Smooth muscle cell (in vitro differentiated cells): ENCODE measurements around the gene ZFYVE21. TPM values are rescaled to one million over a fixed set of nuclear protein-coding genes. Genes with fewer than 3 reads are reported as not detected.

Source experiments
- DNase-seq: peaks from one replicate; lab custom pipeline; 2025; ENCODE audit not compliant: unreplicated experiment; lab: John Stamatoyannopoulos, UW
- H2AFZ ChIP-seq: fragments of 200-600 bp; sonication (generic); 2 replicates; pipeline ENCODE4 v1.6.0; 2016; ENCODE audit warnings: antibody characterized with exemption, low read depth, mild to moderate bottlenecking
- H3F3A ChIP-seq: fragments of 200-600 bp; sonication (generic); 2 replicates; pipeline ENCODE4 v1.6.0; 2017; ENCODE audit warnings: antibody characterized with exemption, low read depth
- H3K27ac ChIP-seq: fragments of 200-600 bp; sonication (generic); 2 replicates; pipeline ENCODE4 v1.5.1; 2016; ENCODE audit warnings: low read depth, mild to moderate bottlenecking
- H3K27me3 ChIP-seq: fragments of 200-600 bp; sonication (generic); 2 replicates; pipeline ENCODE4 v1.6.1; 2016; ENCODE audit warnings: low read depth, mild to moderate bottlenecking
- H3K36me3 ChIP-seq: fragments of 200-600 bp; sonication (generic); 2 replicates; pipeline ENCODE4 v1.5.1; 2016; ENCODE audit warnings: low read depth
- H3K4me1 ChIP-seq: fragments of 200-600 bp; sonication (generic); 2 replicates; pipeline ENCODE4 v1.5.1; 2016; ENCODE audit warnings: low read depth
- H3K4me2 ChIP-seq: fragments of 200-600 bp; sonication (generic); 2 replicates; pipeline ENCODE4 v1.6.0; 2016; ENCODE audit warnings: mild to moderate bottlenecking
- H3K4me3 ChIP-seq: fragments of 200-600 bp; sonication (generic); 2 replicates; pipeline ENCODE4 v1.5.1; 2016; ENCODE audit warnings: mild to moderate bottlenecking
- H3K79me2 ChIP-seq: fragments of 200-600 bp; sonication (generic); 2 replicates; pipeline ENCODE4 v1.6.0; 2016; ENCODE audit warnings: low read depth, mild to moderate bottlenecking
- H3K9ac ChIP-seq: fragments of 200-600 bp; sonication (generic); 2 replicates; pipeline ENCODE4 v1.6.0; 2016; ENCODE audit warnings: low read depth
- H3K9me3 ChIP-seq: fragments of 200-600 bp; sonication (generic); replicated peaks from 2 replicates; pipeline ENCODE4 v1.5.1; 2016; ENCODE audit warnings: low read depth
- H4K20me1 ChIP-seq: fragments of 200-600 bp; sonication (generic); 2 replicates; pipeline ENCODE4 v1.6.0; 2016; ENCODE audit warnings: low read depth
- CTCF ChIP-seq: fragments of 200-600 bp; sonication (generic); IDR thresholded peaks from 2 replicates; pipeline ENCODE4 v1.5.1; 2017; ENCODE audit warnings: borderline replicate concordance, mild to moderate bottlenecking, antibody characterized with exemption; ENCODE audit not compliant: insufficient read depth, poor library complexity, severe bottlenecking
- WGBS: methylation state at CpG from one replicate; pipeline ENCODE4 v1.1.7; 2016; ENCODE audit warnings: low lambda C conversion rate; 5-methylcytosine and 5-hydroxymethylcytosine counted together
- polyA plus RNA-seq: library from polyadenylated mRNA; unstranded; fragments of >200 nt; fragmentation: Nextera tagmentation; extraction: Ambion mirVana; gene quantifications from 2 replicates; pipeline ENCODE4 v1.2.1, GENCODE V29; 2016
- total RNA-seq: library from RNA; depleted of rRNA; stranded (reverse); fragments of >200 nt; gene quantifications from 2 replicates; pipeline ENCODE4 v1.2.3, GENCODE V29; 2014

Gene ZFYVE21
- total and polyA plus RNA-seq, 2 experiments from 2014 or later: 33.9 to 41.5 TPM

DNA sequence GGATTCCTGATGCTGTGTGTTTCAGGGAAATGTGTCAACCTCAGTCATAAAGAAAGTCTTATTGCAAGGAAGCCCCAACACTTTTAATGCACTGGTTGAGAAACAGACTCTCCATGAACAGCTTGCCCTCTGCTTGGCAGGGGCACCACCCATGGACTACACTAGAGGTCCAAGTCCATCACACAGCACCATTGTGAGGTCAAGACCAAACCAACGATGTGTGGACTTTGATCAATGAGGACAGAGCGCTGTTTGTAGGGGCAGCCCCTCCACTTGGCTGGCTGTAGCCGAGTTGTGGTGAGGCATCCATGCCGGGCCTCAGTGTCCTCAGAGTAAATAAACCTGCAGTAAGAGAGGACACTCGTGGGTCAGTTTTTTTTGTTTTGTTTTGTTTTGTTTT, 29.8 kb downstream of the ZFYVE21 start:
- no peaks in the 10 kb centered on the region for H3K9me3 ChIP-seq
- no peaks in the 10 kb centered on the region for H4K20me1 ChIP-seq
- no peaks in the 10 kb centered on the region for H3F3A ChIP-seq
- DNase-seq: no peak
- no peaks in the 10 kb centered on the region for H3K4me1 ChIP-seq
- 92% methylated on average over 5 of the region's 5 CpGs for WGBS
- no peaks in the 10 kb centered on the region for H3K27me3 ChIP-seq
- H3K4me3 ChIP-seq: no peak overlapping the region
- no peak overlapping the region for H2AFZ ChIP-seq
- TF ChIP-seq CTCF: no peak
- H3K79me2 ChIP-seq: no peaks in the 10 kb centered on the region
- no peak overlapping the region for H3K4me2 ChIP-seq
- no peak overlapping the region for H3K27ac ChIP-seq
- no peaks in the 10 kb centered on the region for H3K36me3 ChIP-seq
- no peak overlapping the region for H3K9ac ChIP-seq

DNA sequence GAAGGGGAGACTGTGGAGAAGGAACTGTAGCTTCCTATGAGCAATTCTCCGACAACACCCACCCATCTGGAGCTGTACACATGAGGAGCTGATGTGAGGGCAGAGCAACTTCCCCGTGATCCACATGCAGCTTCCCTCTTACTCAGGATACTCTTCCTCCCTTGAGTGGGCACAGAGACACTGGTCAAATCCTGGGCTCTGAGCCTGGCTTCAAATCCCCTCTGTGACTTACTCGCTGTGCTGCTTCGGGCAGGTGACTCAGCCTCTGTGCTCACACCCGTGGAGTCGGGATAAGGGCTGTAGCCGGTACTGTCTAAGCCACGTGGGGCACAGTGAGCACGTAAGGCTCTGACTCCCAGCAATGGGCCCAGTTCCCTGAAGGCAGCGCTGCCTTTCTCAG, 31.1 kb downstream of the ZFYVE21 start:
- 63% methylated on average over 10 of the region's 10 CpGs for WGBS
- no peak overlapping the region for H2AFZ ChIP-seq

DNA sequence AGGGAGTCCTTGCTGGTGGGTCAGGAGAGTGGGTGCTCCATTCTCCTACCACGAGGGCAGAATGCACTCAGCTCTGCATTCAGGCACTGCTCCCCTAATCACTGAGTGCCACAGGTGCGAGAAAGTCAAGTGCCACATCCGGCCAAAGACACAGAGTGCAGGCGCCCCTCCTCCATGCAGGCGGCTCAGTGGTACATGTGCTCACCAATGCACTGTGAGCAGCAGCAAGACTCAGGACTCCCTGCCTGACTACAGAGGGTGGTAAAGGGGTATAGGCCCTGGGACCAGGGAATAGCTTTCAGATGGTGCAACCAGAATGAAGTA, 32.9 kb downstream of the ZFYVE21 start:
- H3K9ac ChIP-seq: no peak overlapping the region
- H3K36me3 ChIP-seq: no peaks in the 10 kb centered on the region
- no peak for DNase-seq
- no peak for TF ChIP-seq CTCF
- no peaks in the 10 kb centered on the region for H3K4me1 ChIP-seq
- H3F3A ChIP-seq: no peaks in the 10 kb centered on the region
- no peak overlapping the region for H3K27ac ChIP-seq
- no peaks in the 10 kb centered on the region for H3K27me3 ChIP-seq
- no peaks in the 10 kb centered on the region for H3K9me3 ChIP-seq
- no peak overlapping the region for H2AFZ ChIP-seq
- no peak overlapping the region for H3K4me2 ChIP-seq
- no peak overlapping the region for H3K4me3 ChIP-seq
- no peaks in the 10 kb centered on the region for H3K79me2 ChIP-seq
- H4K20me1 ChIP-seq: no peaks in the 10 kb centered on the region
- 96% methylated on average over 5 of the region's 5 CpGs for WGBS

More for the DNA sequence above, 31.1 kb downstream of the ZFYVE21 start:
- Histone ChIP-seq H3K9me3 (no peaks in the 10 kb centered on the region), H3K27me3 (no peaks in the 10 kb centered on the region), H3K9ac (no peak overlapping the region), H3K4me1 (no peaks in the 10 kb centered on the region), H3K36me3 (no peaks in the 10 kb centered on the region), H3K27ac (no peak overlapping the region), H3K79me2 (no peaks in the 10 kb centered on the region), H3K4me3 (no peak overlapping the region), H3K4me2 (no peak overlapping the region), H3F3A (no peaks in the 10 kb centered on the region), H4K20me1 (no peaks in the 10 kb centered on the region)
- no peak for DNase-seq
- no peak for TF ChIP-seq CTCF

DNA sequence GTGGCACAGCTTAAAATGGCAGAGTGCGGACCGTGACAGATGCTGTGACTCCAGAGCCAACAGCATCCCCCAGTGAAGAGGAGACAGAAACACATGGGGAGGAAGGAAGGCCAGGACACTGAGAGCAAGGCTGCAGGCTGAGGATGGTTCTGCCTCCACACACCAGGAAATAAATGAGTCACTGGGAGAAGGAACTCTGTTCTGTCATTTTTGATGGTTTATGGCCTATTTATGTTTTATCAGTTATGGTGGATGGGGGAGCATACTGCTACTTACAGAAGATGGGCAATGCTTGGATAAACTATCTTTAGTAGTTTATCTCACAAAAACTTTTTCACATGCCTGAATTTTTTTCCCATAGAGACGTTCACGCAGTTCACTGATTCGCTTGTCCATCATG, 33.8 kb downstream of the ZFYVE21 start:
- Histone ChIP-seq H3K27me3 (no peaks in the 10 kb centered on the region), H3K36me3 (no peaks in the 10 kb centered on the region), H2AFZ (no peak overlapping the region), H4K20me1 (no peaks in the 10 kb centered on the region), H3K27ac (no peak overlapping the region), H3K9ac (no peak overlapping the region), H3F3A (no peaks in the 10 kb centered on the region), H3K4me1 (no peaks in the 10 kb centered on the region), H3K4me2 (no peak overlapping the region), H3K4me3 (no peak overlapping the region), H3K9me3 (no peaks in the 10 kb centered on the region), H3K79me2 (no peaks in the 10 kb centered on the region)
- no peak for TF ChIP-seq CTCF
- 91% methylated on average over 5 of the region's 5 CpGs for WGBS
- DNase-seq: no peak
